Neural progenitor cell (in vitro differentiated cells): ENCODE measurements around the gene WDR62.

ENCODE experiments used
- EZH2 ChIP-seq: fragments of 200-600 bp; sonication (generic); IDR thresholded peaks from 2 replicates; pipeline ENCODE4 v1.6.1; 2017; ENCODE audit warnings: antibody characterized with exemption, mild to moderate bottlenecking, moderate library complexity
- TF ChIP-seq, protein P1 (sequence below): fragments of 200-600 bp; sonication (generic); IDR thresholded peaks from 2 replicates; pipeline ENCODE4 v1.5.1; 2017; ENCODE audit warnings: antibody characterized with exemption, mild to moderate bottlenecking

DNA sequence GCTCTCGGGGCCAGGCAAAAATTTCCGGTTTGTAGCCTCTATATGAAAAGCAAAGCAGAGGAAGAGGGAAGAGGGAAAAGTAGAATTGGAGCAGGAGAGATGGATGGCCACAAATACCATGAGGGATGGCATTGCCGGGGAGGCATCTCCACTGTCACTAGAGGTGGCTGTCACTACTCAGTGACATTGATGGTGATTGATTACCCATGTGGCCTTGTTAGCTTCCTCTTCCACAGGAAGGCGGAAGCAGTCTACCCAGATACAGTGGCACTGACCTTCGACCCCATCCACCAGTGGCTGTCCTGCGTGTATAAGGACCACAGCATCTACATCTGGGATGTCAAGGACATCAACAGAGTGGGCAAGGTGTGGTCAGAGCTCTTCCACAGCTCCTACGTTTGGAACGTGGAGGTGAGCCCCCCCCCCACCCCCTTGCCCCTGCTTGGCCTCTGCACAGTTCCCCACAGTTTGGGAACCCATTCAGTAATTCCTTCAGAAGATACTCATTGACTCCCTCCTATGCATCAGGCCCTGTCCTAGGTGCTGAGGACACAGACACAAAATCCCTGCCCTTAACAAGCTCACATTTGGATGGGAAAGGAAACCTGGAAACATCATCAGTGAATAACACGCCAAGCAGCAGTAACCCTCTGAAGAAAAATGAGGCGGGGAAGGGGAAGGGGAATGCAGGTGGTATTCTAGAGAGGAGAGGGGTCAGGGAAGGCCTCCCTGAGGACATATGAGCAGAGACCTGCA, 18.6 kb downstream of the WDR62 start:
- TF ChIP-seq, protein P1, sequence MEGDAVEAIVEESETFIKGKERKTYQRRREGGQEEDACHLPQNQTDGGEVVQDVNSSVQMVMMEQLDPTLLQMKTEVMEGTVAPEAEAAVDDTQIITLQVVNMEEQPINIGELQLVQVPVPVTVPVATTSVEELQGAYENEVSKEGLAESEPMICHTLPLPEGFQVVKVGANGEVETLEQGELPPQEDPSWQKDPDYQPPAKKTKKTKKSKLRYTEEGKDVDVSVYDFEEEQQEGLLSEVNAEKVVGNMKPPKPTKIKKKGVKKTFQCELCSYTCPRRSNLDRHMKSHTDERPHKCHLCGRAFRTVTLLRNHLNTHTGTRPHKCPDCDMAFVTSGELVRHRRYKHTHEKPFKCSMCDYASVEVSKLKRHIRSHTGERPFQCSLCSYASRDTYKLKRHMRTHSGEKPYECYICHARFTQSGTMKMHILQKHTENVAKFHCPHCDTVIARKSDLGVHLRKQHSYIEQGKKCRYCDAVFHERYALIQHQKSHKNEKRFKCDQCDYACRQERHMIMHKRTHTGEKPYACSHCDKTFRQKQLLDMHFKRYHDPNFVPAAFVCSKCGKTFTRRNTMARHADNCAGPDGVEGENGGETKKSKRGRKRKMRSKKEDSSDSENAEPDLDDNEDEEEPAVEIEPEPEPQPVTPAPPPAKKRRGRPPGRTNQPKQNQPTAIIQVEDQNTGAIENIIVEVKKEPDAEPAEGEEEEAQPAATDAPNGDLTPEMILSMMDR: no peak
- TF ChIP-seq EZH2: no peak
